Germinal center (tissue), 1 donor: ENCODE measurements around the gene ATP5ME.
A peak's percentile ranks its signal among the peaks of the same experiment; 100 is the strongest.

Experiments
- DNase-seq: peaks from one replicate; pipeline ENCODE4 v3.0.0; 2012; ENCODE audit warnings: mixed read lengths, low spot score

The ATP5ME gene

DNA sequence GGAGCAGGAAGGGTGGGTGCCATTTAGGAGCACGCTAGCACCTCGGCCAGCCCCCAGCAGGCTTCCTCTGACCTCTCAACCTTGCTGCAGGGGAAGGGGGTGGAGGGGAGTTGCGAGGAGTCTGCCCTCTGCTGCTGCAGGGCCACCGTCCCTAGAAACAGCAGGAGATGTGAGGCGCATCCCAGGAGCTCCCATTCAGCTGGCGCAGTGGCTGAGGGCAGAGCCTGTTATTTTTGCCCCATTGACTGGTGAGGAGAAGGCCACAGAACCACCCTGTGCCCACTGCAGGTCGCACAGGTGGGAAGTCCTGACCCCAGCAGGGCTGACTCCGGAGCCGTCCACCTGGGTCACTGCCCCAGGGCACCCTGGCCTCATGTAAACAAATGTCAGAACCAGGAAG is 40.7 kb downstream of the ATP5ME start:
- DNase-seq: no peak

GRCh38 chr4:632926-633325 is 41.1 kb downstream of the ATP5ME start:
- peak; percentile 47 for DNase-seq

- no peak for DNase-seq
These were observed 41.8 kb downstream of the ATP5ME start for GRCh38 chr4:632196-632790.

DNA sequence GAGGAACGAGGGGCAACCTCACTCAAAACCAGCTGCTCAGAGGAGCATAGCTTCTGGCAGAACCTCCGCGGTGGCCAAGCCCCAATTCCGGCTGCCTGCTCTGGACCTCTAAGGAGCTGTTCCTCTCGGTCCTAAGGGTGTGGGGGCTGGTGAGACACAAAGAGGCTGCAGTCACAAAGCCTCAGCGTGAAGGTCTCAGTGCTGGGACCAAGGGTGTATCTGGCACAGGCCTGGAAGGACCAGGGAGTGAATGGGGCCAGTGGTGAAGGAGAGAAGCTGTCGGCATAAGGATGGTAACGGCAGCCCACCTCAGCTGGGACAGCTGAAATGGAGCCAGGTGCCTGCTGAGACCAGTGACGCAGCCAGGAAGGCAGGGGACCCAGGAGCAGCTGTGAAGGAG is 43.4 kb downstream of the ATP5ME start:
- DNase-seq: no peak

DNA sequence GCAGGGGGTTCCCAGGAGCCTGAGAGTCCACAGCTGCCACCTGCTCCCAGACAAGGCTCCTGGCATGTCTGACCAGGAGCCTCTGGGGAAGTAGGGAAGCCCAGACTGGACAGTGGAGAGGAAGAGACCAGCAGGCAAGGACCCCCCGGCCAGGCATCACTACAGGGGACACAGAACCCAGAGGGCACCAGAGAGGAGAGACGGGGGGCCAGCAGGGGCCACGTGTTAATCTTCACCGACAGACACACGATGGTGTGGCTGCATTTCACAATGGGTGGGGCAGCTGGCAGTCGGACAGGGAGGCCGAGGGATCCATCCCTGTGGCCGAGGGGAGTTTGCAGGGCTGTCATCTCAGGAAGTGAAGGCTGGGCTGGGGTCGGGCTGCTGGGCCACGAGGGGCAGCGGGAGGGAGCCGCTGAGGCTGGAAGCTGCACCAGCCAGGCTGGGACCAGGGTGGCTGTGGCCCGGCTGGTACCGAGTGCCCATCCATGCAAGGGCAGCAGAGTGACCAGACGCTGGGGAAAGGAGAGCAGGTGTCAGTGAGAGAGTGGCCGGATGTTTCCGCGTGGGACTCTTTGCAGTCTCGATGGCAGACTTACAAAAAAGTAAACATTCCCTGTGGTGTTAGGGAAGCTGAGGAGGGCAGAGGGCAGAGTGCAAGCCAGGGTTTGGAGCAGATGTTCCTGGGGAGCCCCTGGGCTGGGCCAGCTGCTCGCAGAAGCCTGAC is 44.0 kb downstream of the ATP5ME start:
- DNase-seq: no peak

DNA sequence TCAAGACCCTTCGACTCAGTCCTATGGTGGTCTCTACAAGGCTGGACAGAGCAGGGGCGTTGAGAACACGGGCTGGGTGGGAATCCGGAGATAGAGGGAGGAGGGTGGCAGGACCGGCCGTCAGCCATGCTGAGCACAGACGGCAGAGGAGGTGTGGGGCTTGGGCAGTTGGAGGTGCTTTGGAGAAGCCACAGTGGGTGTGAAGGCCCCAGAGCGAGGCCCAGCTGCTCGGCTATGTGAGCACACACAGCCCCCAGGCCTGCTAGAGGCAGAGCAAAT is 44.5 kb downstream of the ATP5ME start:
- DNase-seq: no peak

DNA sequence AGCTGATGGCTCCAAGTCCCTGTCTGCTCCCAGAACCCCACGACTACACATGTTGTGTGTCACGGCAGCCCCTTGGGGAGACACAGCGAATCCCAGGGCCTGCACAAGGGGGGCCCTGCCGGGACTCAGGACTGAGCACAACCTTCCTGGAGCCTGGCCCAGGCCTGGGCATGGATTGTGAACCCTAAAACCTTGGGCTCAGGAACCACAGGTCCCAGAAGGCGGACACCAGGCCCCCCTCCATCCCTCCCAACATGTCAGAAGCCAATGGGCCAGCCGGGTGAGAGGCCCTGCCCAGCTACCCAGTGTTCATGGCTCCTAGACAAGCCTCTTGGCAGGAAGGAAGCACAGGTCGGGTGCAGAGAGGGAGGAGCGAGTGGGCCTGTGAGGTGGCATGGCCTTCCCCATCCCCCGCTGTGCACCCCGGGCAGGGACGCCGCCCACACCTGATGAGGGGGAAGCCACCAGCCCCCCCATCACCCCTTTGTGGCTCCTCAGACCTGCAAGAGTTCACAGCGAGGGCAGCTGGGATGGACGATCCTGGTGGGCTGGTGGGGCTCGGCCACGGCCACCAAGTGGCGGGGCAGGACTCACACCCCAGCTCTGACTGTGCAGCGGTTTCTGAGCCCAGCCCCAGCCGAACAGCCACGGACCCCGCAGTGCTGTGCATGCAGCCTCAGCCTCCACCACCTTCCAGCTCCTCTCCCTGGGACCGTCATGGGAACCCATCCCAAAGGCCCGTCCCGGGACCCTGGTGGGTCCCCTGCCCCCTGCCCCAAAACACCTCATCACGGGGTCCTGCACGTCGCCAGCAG is 45.0 kb downstream of the ATP5ME start:
- DNase-seq: no peak

- no peak for DNase-seq
These were observed 45.8 kb downstream of the ATP5ME start for GRCh38 chr4:628311-628741.

- no peak for DNase-seq
These were observed 46.5 kb downstream of the ATP5ME start for GRCh38 chr4:627347-628125.

DNA sequence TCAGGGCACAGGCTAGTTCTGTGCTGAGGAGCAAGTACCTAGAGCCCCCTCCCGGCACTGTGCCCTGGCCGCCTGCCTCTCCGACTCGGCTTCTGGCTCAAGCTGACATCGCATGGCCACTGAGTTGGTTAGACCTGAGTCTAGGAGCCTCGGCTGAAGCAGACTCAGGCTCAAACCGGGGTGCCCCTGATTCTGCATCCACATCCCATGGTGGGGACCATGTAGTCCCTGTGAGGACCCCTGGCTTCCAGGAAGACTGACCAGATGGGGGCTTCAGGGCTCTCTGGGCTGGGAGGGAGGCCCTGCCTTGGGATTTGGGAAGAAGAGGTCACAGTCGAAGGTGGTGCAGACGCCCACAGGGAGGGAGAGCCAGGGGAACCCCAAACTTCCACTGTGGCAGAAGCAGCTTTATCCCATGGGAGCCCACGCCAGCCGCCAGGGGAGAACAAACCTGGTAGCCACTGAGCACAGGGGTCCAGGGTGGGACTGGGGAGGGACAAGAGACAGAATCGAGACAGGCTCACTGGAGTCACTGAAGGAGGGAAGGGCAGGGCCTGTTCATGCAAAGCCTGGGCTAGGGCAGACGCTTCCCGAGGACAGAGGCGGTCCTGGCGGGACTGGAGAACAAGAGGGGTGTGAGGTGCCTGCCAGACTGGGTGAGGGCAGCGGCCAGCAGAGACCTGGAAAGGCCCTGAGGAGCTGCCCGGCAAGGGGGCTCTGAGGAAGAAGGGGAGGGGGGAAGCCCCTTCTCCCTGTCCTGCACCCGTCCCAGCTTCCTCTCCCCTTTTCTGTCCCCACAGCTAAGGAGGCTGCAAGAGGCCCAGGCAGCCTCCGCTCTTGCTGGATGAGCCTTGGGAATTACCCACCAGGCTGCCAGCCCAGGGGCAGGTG is 47.6 kb downstream of the ATP5ME start:
- no peak for DNase-seq

GRCh38 chr4:625631-626161 is 48.4 kb downstream of the ATP5ME start:
- DNase-seq: no peak

- no peak for DNase-seq
These were observed 49.1 kb downstream of the ATP5ME start, which contains the start of gene PDE6B for GRCh38 chr4:624705-625590. TSS of gene PDE6B (plus strand) at chr4:625573. CDS start at chr4:625627, 54 bp downstream.

DNA sequence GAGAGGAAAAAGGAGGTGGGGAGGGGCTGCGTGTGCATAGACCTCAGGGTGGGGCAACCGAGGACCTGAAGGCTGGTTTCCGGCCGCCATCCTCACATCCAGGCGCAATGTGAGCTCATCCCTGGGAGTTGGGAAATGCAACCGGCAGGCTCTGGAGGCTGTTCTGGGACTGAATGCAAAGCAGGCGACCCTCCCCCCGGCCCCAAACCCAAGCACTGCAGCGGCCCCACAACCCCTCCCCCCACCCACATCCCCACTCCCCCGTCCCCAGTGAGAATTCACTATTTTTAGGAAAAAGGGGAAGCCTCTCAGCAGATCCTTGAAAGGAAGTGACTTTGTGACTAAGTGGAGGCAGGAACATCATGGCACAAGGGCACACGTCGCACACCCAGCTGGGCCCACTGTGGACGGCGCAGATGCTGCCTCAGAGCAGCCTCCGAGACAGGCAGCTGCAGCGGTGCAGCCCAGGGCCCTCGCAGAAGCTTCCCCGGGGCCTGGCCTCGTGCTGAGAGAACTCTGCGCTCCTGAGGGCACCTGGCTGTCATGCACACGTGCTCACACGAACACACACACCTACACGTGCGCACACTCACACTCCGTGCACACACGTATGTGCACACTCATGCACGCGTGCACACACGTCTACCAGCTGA is 50.0 kb downstream of the ATP5ME start:
- no peak for DNase-seq

- DNase-seq: no peak
These were observed 50.8 kb downstream of the ATP5ME start for GRCh38 chr4:622996-623913.
